Measurements from ENCODE around the gene SOBP.

SOBP gene

DNA sequence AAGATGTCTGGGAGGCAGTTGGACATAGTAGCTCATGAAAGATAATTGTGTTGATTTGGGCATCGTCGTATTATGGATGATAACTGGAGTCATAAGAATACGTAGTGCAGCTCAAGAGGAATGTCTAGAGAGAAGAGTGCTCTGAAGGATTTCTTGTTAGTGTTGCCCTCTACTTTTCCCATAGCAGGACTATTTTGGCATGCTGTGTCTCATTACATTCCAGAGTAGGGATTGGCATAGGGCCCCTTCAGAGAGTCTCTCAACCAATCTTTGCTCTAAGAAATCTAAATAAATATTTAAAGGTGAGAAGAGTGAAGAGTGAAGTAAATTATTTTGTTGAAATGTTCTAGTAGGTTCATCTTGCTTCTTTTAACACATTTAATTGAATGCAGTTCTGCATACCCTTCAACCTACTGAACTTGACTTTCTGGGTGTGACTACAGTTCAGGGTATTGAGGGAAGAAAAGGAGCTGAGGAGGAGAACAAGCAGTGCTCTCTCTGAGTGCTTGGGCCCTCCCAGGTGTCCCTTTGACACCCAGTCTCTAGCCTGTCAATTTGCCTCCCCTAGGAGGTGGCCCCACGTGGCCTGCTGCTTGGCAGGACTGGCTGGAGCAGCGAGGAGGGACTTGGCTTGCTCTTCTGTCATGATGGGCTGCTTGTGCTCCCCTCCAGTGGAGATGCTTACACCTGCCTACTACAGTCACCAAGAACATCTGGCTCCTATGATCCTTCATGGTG, 33.3 kb downstream of the SOBP start:
- no peak for DNase-seq (ENCODE audit: low read depth in 2 of 2)

DNA sequence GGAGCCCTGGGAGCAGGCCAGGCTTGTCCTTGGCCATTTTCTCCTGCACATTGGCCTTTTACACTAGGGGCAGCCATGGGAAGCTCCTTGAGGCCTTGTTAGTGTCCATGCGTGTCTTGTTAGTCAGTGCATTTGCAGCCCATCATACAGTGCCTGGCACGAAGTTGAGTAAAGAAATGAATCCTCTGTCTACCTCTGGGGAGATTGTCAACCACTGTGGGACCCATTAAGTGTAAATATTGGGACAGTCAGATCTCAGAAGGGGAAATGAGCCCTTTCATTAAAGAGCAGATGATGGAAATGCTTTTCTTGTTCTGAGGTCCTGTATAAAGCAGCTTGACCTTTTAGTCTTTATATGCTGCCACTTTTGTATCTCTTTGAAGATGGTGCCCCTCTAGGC, 33.9 kb downstream of the SOBP start:
- no peak for DNase-seq (ENCODE audit: low read depth in 2 of 2)

DNA sequence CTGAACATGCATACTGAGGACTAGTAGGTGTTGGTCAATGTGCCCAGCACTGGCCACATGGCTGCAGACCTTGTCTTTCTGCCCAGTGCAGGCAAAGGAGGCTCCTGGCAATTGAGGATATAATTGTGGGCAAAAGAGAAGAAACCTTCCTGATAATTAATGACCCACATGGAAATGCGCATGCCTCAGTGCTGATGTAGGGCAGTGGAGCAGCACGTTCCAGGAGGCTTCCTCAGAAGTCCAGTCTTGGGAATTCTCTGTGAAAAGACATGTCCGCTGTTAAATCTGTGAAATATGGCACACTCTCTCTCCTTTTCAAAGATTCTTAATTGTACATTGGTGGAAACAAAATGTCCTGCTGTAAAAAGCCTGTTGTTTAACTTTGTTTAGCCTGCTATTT, 34.7 kb downstream of the SOBP start:
- DNase-seq (ENCODE audit: low read depth in 2 of 2), result no peak

DNA sequence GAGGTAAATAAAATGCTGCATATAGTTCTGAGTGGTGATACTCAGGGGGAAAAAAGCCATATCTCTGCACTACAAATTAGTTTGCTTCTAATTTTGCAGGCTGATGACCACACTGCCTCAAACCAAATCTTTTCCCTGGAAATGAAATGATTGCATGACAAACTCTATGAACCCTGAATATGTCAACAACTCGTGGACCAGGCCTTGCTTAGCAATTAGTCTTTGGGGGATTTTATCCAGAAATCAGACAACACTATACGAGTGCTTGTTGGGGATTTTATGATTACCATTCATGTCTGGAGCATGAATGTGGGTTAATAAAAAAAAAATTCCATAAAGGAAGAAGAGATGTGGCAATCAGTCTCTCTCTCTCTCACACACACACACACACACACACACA, 42.0 kb downstream of the SOBP start:
- DNase-seq (ENCODE audit: low read depth in 2 of 2), result no peak

DNA sequence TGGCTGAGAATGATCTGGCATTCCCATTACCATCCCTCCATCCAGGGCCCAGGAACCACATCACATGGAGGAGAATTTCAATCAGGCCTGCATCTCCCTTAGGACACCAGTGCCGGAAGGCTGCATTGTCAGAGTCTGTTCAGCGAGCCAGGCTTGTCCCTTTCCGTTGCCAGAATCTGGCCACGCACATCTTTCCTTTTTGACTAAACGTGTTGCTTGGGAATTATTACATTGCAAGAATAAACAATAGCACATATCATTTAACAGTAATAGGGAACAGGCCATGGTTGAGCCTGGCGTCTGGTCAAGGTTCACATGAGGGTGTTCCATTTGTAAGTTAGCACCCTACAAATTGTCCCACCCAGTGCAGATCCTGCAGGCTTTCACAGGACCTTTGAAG, 42.8 kb downstream of the SOBP start:
- DNase-seq (ENCODE audit: low read depth in 2 of 2), result no peak

DNA sequence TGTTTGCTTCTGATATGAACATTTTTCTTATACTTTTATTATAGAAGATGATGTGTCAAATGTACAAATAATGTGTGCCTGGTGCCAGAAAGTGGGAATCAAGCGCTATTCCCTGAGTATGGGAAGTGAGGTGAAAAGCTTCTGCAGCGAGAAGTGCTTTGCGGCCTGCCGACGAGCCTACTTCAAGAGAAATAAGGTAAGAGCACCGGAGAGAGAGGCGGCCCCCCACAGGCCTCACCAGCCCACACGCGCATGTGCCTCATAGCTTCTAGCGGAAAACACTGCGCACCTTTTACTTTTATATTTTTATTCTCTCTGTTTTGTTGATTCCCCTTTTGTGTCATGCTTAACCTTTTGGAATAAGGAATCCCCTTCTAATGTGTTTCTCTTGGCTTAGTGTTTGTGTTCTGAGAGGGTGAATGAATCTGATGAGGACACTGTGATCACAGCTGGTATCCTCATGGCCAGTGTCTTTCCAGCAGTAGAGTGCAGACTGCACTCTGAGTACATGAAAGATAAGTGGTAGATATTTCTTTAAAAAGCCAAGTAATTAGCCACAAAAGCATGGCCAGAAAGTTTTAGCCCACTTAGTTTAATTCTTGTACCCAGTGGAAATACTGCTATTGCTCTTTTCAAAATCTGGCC, 43.6 kb downstream of the SOBP start:
- no peak for DNase-seq (ENCODE audit: low read depth in 2 of 2)

DNA sequence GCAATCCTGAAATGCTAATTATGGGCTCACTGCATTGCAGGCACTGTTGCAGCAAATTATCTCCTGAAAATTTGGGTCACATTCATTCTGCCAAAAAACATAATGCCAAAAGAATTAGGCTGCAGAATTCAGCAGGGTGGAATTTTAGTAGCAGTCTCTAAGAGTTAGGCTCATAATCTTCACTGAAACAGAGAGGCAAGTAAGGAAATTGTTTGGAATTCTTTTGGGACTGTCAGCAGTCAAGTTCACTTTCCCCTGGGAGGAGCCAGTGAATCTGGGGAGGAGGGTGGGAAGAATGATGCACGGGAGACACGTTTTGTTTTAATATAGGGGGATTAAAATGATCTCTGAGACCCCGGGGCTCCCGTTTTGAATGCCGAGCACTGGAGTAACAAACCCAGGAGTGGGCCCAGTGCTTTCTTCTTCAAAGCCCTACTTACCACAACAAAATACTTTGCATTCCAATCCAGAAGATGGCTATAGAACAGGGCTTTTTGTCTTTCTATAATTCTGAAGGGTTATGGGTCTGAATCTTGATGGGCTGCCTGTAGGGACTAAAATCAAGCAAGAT, 44.7 kb downstream of the SOBP start:
- DNase-seq (ENCODE audit: low read depth in 2 of 2), result no peak

DNA sequence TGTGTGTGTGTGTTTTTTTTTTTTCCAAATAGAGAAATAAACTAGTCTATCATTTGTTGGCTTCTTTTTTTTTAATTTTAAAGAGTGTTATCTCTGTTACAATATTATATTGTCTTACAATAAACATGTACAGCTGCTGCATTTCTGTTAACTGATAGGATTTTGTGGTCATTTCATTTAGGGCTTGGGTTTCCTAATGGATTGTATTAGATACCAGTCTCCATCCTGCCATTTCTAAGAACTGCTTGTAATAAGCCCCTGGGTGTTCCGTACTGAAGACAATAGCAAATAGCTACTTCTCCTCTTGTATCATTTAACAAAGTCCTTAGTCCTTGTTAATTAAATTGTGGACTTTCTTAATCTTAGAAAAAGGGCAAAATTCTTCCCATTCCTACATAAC, 45.7 kb downstream of the SOBP start:
- DNase-seq (ENCODE audit: low read depth in 2 of 2), result no peak

DNA sequence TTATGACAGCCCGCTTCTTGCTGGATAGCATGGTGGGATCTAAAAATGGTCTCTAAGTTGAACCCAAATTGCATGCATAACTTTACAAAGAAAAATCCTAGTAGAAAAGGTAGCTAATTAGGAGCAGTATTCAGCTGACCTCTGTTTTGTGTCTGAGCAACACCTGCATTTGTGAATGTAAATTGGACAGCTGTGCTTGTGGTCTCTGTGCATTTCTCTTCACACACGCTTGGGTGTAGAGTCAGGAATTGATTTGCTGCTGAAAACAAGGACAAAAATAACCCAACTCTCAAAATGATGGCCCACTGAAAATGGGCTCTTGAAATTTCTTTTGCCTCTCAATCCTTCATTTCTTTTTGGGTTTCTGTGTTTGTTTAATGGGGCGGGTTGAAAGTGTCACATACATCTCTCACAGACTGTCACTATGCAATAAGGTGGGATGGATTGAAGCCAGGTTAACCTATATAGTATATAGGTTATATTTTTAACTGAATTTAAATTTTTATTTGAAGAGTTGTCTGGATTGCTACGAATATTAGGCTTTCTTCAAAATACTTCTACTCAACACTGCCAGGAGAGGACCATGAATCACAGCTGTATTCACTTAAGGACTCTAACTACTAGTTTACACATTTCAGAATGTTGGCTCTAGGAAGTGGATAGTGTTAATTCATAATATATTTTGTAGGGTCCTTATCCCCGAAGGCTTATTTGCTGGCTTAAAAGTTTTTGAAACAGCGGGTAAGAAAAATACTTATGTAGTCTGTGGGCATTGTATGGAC, 46.5 kb downstream of the SOBP start:
- DNase-seq (ENCODE audit: low read depth in 2 of 2), result no peak

DNA sequence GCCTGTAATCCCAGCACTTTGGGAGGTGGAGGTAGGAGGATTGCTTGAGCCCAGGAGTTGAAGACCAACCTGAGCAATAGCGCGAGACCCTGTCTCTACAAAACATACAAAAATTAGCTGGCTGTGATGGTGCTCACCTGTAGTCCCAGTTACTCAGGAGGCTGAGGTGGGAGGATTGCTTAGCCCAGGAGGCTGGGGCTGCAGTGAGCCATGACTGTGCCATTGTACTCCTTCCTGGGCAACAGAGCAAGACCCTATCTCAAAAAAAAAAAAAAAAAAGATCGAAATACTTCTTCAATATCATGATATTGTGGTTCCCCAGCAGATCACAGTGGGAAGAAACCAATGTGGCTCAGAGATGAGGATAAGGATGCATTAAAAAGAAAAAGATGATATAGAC, 47.6 kb downstream of the SOBP start:
- no peak for DNase-seq (ENCODE audit: low read depth in 2 of 2)

DNA sequence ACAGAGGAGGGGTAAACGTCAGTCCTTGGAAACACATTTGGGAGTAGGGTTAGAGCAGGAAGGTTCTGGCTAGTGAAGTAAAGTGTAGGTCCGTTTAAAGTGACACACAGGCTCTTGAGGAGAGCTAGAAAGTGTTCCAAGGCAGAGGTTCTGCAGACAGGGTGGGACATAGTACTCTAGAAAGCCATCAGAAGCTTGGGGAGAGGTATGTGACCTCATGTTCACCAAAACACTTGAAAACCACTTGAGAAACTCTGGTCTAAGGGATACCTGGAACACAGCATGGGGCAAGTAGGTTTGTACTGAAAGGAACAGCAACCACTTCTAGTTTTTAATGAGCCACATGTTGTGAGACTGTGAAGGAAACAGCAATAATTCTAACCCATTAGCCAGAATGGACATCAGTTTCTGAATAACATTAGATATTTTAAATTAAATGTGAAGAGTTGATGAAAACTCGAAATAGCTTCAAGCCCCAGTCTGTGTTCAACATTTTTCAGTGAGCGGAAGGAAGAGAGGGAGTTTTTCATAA, 49.0 kb downstream of the SOBP start:
- no peak for DNase-seq (ENCODE audit: low read depth in 2 of 2)

DNA sequence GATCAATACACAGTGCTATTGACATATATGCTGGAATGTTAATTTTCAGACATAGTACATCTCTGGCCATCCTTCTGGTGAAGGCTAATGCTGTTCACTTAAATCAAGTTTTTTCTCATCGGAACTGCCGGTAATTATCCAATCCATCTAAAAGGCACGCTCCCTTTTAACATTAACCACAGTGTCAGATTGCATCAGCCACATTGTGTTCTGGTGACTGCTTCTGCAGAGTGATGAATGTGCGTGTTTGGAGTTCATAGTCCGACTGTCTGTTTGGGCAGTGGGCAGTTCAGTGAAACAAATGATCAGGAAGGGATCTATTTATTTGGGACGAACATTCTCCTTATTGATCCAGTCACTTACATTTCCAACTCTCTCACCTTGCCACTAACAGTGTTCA, 49.5 kb downstream of the SOBP start:
- no peak for DNase-seq (ENCODE audit: low read depth in 2 of 2)

DNA sequence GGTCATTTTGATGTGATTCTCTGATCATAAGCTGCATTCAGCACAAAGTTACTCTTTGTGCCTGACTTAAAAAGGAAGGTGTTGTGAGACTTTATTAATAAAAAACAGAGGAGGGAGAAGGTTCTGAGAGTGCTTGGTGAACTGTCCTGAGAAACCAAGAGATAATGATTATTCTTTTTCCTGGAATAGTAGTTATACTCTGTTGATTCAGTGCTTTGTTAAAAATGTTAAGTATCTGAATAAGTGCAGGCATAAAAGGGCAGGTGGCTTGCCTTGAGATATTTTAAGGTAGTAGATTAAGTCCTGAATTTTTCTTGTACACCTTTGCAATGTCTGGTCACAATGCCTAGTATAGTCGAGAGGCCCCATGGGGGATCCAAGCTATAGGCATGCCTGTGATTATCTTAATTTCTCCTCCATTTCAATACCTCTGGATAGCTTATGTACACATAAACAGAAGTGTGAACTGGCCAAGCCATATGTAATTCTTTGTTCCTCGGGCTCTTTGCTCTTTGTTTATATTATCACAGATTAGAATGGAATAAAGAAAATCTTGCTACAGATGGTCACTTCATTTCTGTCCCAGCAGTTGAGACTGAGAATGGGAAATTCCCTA, 50.0 kb downstream of the SOBP start:
- no peak for DNase-seq (ENCODE audit: low read depth in 2 of 2)

DNA sequence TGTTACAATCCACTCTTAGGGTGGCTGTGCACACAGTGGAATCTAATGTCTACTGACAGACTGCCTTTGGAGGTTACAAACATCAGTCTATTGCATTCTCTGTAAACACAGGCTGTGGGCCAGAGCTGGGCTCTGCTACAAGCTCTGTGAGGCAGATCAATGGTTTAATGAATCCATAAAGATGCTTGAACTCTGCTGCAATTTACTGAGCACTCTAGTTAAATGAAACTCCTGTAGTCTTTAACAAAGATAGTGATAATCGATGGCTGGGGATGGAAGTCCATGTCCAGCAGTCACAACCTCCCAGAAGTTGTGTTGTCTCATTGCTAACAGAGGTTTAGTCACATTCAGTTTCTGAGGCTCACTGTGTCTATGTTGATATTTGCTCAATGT, 50.5 kb downstream of the SOBP start:
- no peak for DNase-seq (ENCODE audit: low read depth in 2 of 2)

DNA sequence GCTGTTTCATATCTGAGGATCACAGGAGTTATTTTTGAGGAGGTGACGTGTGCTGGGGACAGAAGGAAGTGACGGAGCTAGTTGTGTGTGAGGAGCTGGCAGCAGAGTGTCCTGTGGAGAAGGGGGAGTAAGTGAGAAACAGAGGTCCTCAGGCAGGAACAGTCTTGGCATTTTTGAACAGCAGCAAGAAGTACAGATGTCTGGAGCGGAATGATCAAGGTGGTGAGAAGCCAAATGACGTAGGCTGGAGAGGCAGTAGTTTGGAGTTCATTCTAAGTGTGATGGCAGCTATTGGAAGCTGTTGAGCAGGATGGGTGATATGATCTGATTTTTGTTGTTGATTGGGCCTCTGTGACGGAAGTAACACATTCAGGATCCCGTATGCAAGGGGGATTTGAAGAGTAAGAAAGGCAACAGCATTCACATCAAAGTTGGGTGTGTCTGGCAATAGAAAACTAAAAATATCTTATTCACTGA, 52.3 kb downstream of the SOBP start:
- DNase-seq (ENCODE audit: low read depth in 2 of 2), result no peak

DNA sequence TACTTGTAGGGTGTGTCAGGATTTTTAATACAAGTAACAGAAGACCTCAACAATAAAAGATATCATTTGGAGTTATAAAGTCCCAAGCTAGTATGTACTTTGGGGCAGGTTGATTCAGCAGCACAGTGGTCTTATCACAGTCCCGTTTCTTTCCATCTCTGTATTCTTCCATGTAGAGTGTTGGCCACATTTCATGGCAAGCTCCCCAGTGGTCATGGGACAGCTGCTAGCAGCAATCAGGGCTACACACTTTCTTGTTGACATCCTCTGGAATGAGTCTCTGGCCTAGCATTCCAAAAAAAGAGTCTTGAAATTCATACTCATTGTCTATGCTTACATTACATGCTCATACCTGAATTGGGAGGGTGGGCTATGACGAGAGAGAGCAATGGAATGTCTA, 53.2 kb downstream of the SOBP start:
- no peak for DNase-seq (ENCODE audit: low read depth in 2 of 2)

DNA sequence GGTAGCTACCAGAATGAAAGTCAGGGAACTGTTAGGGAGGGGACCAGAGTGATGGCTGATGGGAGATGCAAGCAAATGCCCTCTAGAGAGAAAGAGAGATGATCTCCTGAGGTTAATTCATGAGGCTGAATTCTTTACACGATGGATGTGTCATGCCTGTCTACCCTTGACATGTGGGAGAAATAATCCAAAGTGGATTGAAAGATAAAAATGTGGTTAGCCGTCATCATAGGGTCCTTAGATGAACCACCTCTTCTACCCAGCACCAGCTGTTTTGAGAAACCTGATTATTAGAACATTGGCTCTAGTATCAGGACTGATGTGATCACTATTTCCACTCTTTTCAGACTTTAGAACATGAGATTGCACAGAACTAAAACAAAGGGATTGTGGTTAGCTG, 53.6 kb downstream of the SOBP start:
- DNase-seq (ENCODE audit: low read depth in 2 of 2), result no peak

DNA sequence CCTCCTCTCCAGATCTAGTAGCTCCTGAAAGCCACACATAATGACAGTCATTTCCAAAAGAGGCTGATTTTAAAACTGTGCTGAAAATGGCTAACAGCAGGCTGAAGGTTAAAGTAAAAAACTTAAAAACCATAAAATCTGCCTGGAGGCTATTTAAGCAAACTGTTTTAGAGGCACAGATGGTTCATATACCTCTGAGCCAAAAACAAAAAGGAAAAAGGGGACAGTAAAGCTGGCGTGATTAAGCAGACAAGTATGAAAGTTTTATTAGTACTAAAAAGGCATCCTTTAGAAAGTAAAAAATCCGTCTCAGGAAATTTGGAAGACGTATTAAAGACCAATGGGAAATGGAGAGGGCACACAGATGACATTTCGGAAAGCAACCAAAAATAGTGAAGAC, 55.8 kb downstream of the SOBP start:
- DNase-seq (ENCODE audit: low read depth in 2 of 2), result no peak

DNA sequence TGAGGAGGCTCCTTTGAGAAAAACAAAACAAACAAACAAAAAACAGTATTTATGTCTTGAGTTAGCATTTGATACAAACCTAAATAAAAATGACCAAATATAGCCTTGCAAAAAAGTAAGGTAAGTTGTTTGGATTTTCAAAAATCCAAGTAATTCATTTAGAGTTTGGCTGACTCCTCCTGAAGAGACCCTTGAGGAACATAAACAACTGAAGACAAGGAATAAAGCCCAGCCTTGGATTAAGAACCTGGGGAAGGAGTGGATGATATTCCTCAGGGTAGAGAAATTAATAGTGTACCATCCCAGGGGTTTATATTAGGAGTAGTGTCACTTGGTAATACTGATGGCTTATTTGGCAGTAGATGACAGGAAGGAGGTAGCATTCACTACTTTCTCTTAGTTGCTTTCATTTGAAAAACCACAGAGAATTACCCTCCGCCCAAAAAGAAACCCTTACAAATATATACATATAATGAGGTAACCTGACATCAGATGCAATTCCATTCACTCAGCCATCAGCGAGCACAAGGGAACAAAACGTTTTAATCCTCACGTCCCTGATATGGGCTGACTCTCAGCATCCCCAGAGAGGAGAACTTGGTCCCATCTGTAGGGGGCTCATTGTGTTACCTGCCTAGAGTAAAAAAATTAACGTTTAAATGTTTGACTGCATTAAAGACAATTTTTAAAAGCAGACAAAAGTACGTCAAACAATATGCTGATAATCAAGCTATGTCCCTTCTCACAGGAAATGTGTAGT, 57.0 kb downstream of the SOBP start:
- no peak for DNase-seq (ENCODE audit: low read depth in 2 of 2)

DNA sequence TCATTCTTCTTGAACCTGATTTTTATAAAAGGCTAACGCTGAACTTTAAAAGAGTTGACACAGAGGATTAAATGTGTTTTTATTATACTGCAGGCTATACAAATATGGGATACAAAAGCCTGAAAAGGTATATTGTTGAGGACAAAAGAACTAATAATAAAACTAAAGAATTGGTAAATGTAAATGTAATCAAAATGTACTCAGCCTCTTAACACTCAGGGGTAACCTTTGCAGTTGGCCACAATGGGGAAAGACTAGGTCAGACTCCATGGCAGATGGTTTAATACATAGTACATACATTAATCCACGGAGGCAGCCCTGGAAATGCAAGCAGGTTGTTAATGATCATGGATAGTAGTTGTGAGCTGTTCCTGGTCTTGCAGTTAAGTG, 57.5 kb downstream of the SOBP start:
- no peak for DNase-seq (ENCODE audit: low read depth in 2 of 2)

DNA sequence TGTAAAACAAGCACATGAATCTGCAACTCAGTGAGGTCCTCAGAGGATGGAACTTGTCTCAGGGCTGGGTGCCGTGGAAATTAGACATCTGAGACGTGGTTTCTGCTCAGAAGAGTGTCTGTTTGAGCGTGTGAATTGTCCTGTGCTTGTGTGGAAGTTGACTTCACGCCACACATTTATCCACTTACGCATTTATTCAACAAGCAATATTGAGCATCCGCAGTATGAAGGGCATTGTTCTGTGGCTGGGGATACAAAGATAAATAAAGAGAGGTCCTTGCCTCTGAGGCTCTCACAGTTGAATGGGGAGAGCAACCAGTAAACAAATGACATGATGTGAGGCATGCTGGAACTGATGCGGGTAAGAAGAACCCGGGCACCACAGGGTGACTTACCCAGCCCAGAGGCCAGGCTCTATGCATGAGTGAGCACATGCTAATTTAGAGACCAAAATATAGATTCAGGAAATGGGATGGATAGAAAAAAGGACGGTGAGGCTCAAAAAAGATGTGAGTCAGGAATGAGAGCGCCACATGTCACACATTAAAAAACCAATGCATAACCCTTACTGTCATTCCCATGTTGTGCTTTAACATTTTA, 60.4 kb downstream of the SOBP start:
- DNase-seq (ENCODE audit: low read depth in 2 of 2), result no peak

Measured in stimulated activated CD8-positive, alpha-beta memory T cell treated with anti-CD3 and anti-CD28 coated beads, Interleukin-15, amount 100 ng/mL, for 4 hours (primary cell).